Endodermal cell (in vitro differentiated cells): ENCODE results near the gene PPP1R14C. TPM values are rescaled to one million over a fixed set of nuclear protein-coding genes. Genes with fewer than 3 reads are reported as not detected.
A peak's percentile ranks its signal among the peaks of the same experiment; 100 is the strongest.

Source experiments
- DNase-seq: peaks from one replicate; pipeline ENCODE4 v3.0.0-alpha.2; 2017
- H3K27ac ChIP-seq: 2 replicates; pipeline ENCODE4 v1.5.1; 2013; ENCODE audit warnings: mild to moderate bottlenecking, low read depth, low read length, moderate library complexity
- H3K27me3 ChIP-seq: 2 replicates; pipeline ENCODE4 v1.6.1; 2013; ENCODE audit warnings: mild to moderate bottlenecking, low read length, moderate library complexity; ENCODE audit not compliant: insufficient read depth, control insufficient read depth, poor library complexity, severe bottlenecking
- H3K36me3 ChIP-seq: 2 replicates; pipeline ENCODE4 v1.7.0; 2013; ENCODE audit warnings: mild to moderate bottlenecking, low read length, moderate library complexity; ENCODE audit not compliant: control insufficient read depth, insufficient read depth
- H3K4me1 ChIP-seq: one replicate; pipeline ENCODE4 v1.7.0; 2013; ENCODE audit warnings: low read length; ENCODE audit not compliant: control insufficient read depth, insufficient read depth
- H3K4me3 ChIP-seq: 2 replicates; pipeline ENCODE4 v1.5.1; 2013; ENCODE audit warnings: mild to moderate bottlenecking, low read length, moderate library complexity
- H3K9ac ChIP-seq: 2 replicates; pipeline ENCODE4 v1.6.1; 2013; ENCODE audit warnings: mild to moderate bottlenecking, low read length, moderate library complexity; ENCODE audit not compliant: poor library complexity, severe bottlenecking; ENCODE audit errors: extremely low read depth
- H3K9me3 ChIP-seq: 2 replicates; pipeline ENCODE4 v1.6.1; 2013; ENCODE audit warnings: mild to moderate bottlenecking, low read length, moderate library complexity; ENCODE audit not compliant: control insufficient read depth
- H3K27ac Mint-ChIP-seq: 2 replicates; pipeline ENCODE4 v1.8.0; 2020; ENCODE audit warnings: mixed read lengths
- H3K27me3 Mint-ChIP-seq: 2 replicates; pipeline ENCODE4 v1.8.0; 2021; ENCODE audit warnings: mild to moderate bottlenecking, mixed read lengths; ENCODE audit not compliant: insufficient read depth
- H3K36me3 Mint-ChIP-seq: 2 replicates; pipeline ENCODE4 v1.8.0; 2020; ENCODE audit warnings: low read depth, mixed read lengths
- H3K4me1 Mint-ChIP-seq: 2 replicates; pipeline ENCODE4 v1.8.0; 2020; ENCODE audit warnings: mixed read lengths
- H3K4me3 Mint-ChIP-seq: 2 replicates; pipeline ENCODE4 v1.8.0; 2020; ENCODE audit warnings: mild to moderate bottlenecking, moderate library complexity, mixed read lengths
- H3K9me3 Mint-ChIP-seq: 2 replicates; pipeline ENCODE4 v1.8.0; 2020; ENCODE audit warnings: mild to moderate bottlenecking, mixed read lengths
- CTCF ChIP-seq: fragments of 200-600 bp; sonication (generic); conservative IDR thresholded peaks from 2 replicates; pipeline ENCODE4 v1.5.0; 2021; ENCODE audit warnings: antibody characterized with exemption, mild to moderate bottlenecking
- WGBS, 2 experiments: methylation state at CpG; one replicate each; pipeline versions ENCODE4 v1.1.5 to v1.1.7; 2013; ENCODE audit warnings: missing lambda C conversion rate in 2 of 2, mixed read lengths in 1 of 2; ENCODE audit not compliant: insufficient coverage in 1 of 2, insufficient read length in 1 of 2; 5-methylcytosine and 5-hydroxymethylcytosine counted together
- total RNA-seq, 2 donors: library from RNA; stranded (reverse); fragmentation: NEBNext Ultra II Directional in 1 of 2; extraction: Animal tissue kit (Norgen Biotek cat#: 25700) in 1 of 2; gene quantifications; 2 replicates in 1 of 2; 3 replicates in 1 of 2; pipeline ENCODE4 v1.2.1, GENCODE V29; 2021

PPP1R14C gene
- total RNA-seq, 2 donors from 2014 or later = 0.20 to 0.29 TPM

GRCh38 chr6:150271172-150271500 is 128.3 kb downstream of the PPP1R14C start:
- Histone ChIP-seq H3K9me3 (no peaks in the 10 kb centered on the region), H3K9ac (no peak overlapping the region), H3K4me1 (no peaks in the 10 kb centered on the region), H3K27me3 (no peaks in the 10 kb centered on the region), H3K4me3 (no peak overlapping the region), H3K27ac (no peak overlapping the region), H3K36me3 (no peaks in the 10 kb centered on the region)
- no peak overlapping the region for H3K4me3 Mint-ChIP-seq
- H3K4me1 Mint-ChIP-seq = no peaks in the 10 kb centered on the region
- WGBS, 2 experiments = 95 to 100% methylated on average over 1 of the region's 1 CpG
- no peaks in the 10 kb centered on the region for H3K9me3 Mint-ChIP-seq
- no peak overlapping the region for H3K27ac Mint-ChIP-seq
- H3K36me3 Mint-ChIP-seq = no peaks in the 10 kb centered on the region
- no peak for DNase-seq
- no peaks in the 10 kb centered on the region for H3K27me3 Mint-ChIP-seq
- TF ChIP-seq CTCF = no peak

GRCh38 chr6:150271501-150272263 is 128.8 kb downstream of the PPP1R14C start:
- 89 to 95% methylated on average over 2 to 4 of the region's 6 CpGs for WGBS, 2 experiments
- Mint-ChIP-seq H3K4me3 (no peak overlapping the region), H3K27ac (no peak overlapping the region)

GRCh38 chr6:150272264-150272975 is 129.6 kb downstream of the PPP1R14C start:
- no peak overlapping the region for H3K4me3 Mint-ChIP-seq
- no peak for TF ChIP-seq CTCF
- H3K9me3 ChIP-seq = no peaks in the 10 kb centered on the region
- no peaks in the 10 kb centered on the region for H3K9me3 Mint-ChIP-seq
- DNase-seq = no peak
- H3K27me3 Mint-ChIP-seq = peaks cover 2% of the 10 kb centered on the region
- no peaks in the 10 kb centered on the region for H3K27me3 ChIP-seq
- H3K4me1 ChIP-seq = no peaks in the 10 kb centered on the region
- H3K36me3 ChIP-seq = no peaks in the 10 kb centered on the region
- 90 to 96% methylated on average over 3 to 7 of the region's 7 CpGs for WGBS, 2 experiments
- H3K9ac ChIP-seq = no peak overlapping the region
- no peak overlapping the region for H3K4me3 ChIP-seq
- peak overlapping the region; percentile 95 for H3K27ac ChIP-seq
- no peaks in the 10 kb centered on the region for H3K36me3 Mint-ChIP-seq
- H3K27ac Mint-ChIP-seq = no peak overlapping the region
- no peaks in the 10 kb centered on the region for H3K4me1 Mint-ChIP-seq

More at GRCh38 chr6:150271501-150272263, 128.8 kb downstream of the PPP1R14C start:
- Histone ChIP-seq H3K36me3 (no peaks in the 10 kb centered on the region), H3K4me3 (no peak overlapping the region), H3K9ac (no peak overlapping the region), H3K27ac (no peak overlapping the region), H3K9me3 (no peaks in the 10 kb centered on the region), H3K4me1 (no peaks in the 10 kb centered on the region), H3K27me3 (no peaks in the 10 kb centered on the region)
- peaks cover 2% of the 10 kb centered on the region for H3K27me3 Mint-ChIP-seq
- H3K36me3 Mint-ChIP-seq = no peaks in the 10 kb centered on the region
- H3K9me3 Mint-ChIP-seq = no peaks in the 10 kb centered on the region
- no peaks in the 10 kb centered on the region for H3K4me1 Mint-ChIP-seq
- TF ChIP-seq CTCF = no peak
- no peak for DNase-seq
